Ovary (tissue), 9 donors: ENCODE measurements around the gene PDK2. TPM values are rescaled to one million over a fixed set of nuclear protein-coding genes. Genes with fewer than 3 reads are reported as not detected.
A peak's percentile ranks its signal among the peaks of the same experiment; 100 is the strongest.

Experiments used
- DNase-seq, 5 donors: peaks; one replicate each; pipeline ENCODE4 v3.0.0-alpha.2; 2019 to 2020
- H3K27ac ChIP-seq, 2 donors: fragments of 200-600 bp; one replicate each; pipeline versions ENCODE4 v1.5.1 to v1.8.0; 2019 to 2022
- H3K27me3 ChIP-seq: fragments of 200-600 bp; one replicate; pipeline ENCODE4 v1.8.0; 2022
- H3K36me3 ChIP-seq: fragments of 200-600 bp; sonication (generic); one replicate; pipeline ENCODE4 v1.5.1; 2019
- H3K4me1 ChIP-seq: one replicate; pipeline ENCODE4 v1.8.1; 2013; ENCODE audit warnings: mild to moderate bottlenecking, moderate library complexity; ENCODE audit not compliant: insufficient read depth
- H3K4me3 ChIP-seq: fragments of 200-600 bp; sonication (generic); one replicate; pipeline ENCODE4 v1.5.1; 2017
- H3K9me3 ChIP-seq, 2 donors: fragments of 200-600 bp in 1 of 2; sonication (generic) in 1 of 2; one replicate each; pipeline versions ENCODE4 v1.5.1 to v1.8.1; 2013 to 2019; ENCODE audit warnings: mild to moderate bottlenecking in 1 of 2, moderate library complexity in 1 of 2
- CTCF ChIP-seq, 3 donors: fragments of 450-650 bp in 2 of 3; fragments of 200-600 bp in 1 of 3; IDR thresholded peaks; one replicate each; pipeline versions ENCODE4 v1.5.1 to v1.8.0; 2016 to 2022; ENCODE audit warnings: antibody characterized with exemption in 3 of 3, mild to moderate bottlenecking in 1 of 3
- EP300 ChIP-seq: sonication (generic); formaldehyde crosslinking; IDR thresholded peaks from one replicate; pipeline ENCODE4 v1.6.1; 2017; ENCODE audit warnings: antibody characterized with exemption
- POLR2A ChIP-seq: fragments of 450-650 bp; IDR thresholded peaks from one replicate; pipeline ENCODE4 v1.6.1; 2017; ENCODE audit warnings: antibody characterized with exemption, mild to moderate bottlenecking, moderate library complexity
- WGBS, 3 donors: extraction: QIAGEN DNeasy Blood & Tissue Kit in 1 of 3; methylation state at CpG; one replicate each; pipeline versions ENCODE4 v1.1.5 to v1.1.7; 2013 to 2017; 5-methylcytosine and 5-hydroxymethylcytosine counted together
- intact Hi-C, 4 donors: fragments of 100-400 bp; cut with DNase I; formaldehyde crosslinking; loops; one replicate each; pipeline versions ENCODE4 v1.11.0 to v1.15.1; 2022 to 2023
- polyA plus RNA-seq, 2 donors: library from polyadenylated mRNA; stranded (reverse); fragments of 200-250 nt in 1 of 2; fragments of 350-450 nt in 1 of 2; fragmentation: Illumina TruSeq in 1 of 2; extraction: RNeasy Lipid Tissue Mini Kit (QIAGEN cat#74804) in 1 of 2; gene quantifications; one replicate each; pipeline ENCODE4 v1.2.3, GENCODE V29; 2013 to 2014
- total RNA-seq, 7 donors: library from RNA; depleted of rRNA in 2 of 7; stranded (reverse); fragments of >200 nt in 2 of 7; fragmentation: NEBNext Ultra II Directional in 3 of 7; extraction: Animal tissue kit (Norgen Biotek cat#: 25700) in 3 of 7; gene quantifications; one replicate each; pipeline versions ENCODE4 v1.1.0 to v1.2.4, GENCODE V29; 2016 to 2023
- donor health status: DM: no; HTN: no; CAD: no; lungs with moderate emphysema.
- donor health status: DM: no; HTN: no; CAD: no.
- donor health status: Bipolar disorder and iron deficiency.
- donor health status: DM: yes; HTN: yes; CAD: no.
- donor health status: DM: no; HTN: no; CAD: no.
- donor health status: DM: yes; HTN: yes; CAD: no.

Gene PDK2
- total and polyA plus RNA-seq, 9 donors: 36.5 to 83.2 (median 54.7) TPM

GRCh38 chr17:50122945-50123344 lies 27.8 kb downstream of the PDK2 start:
- H3K4me1 ChIP-seq: peaks cover 10% of the 10 kb centered on the region
- DNase-seq: no peak
- no peaks in the 10 kb centered on the region for H3K9me3 ChIP-seq
- intact Hi-C loops: no loop called here
- H3K4me3 ChIP-seq: no peak overlapping the region
- H3K27me3 ChIP-seq: no peaks in the 10 kb centered on the region
- 82 to 92% (median 86%) methylated on average over 3 of the region's 3 CpGs for WGBS, 3 donors
- H3K36me3 ChIP-seq: no peaks in the 10 kb centered on the region
- TF ChIP-seq POLR2A (no peak), CTCF (IDR thresholded peaks at IDR 0.05) (no peak), EP300 (no peak)
- peak overlapping the region; percentile 60 to 82 for H3K27ac ChIP-seq

- no peaks in the 10 kb centered on the region for H3K27me3 ChIP-seq
- intact Hi-C loops: no loop called here
- H3K4me3 ChIP-seq: no peak overlapping the region
- DNase-seq: no peak
- WGBS, 3 donors: 18 to 28% (median 27%) methylated on average over 12 of the region's 12 CpGs
- peak overlapping the region; percentile 60 to 82 for H3K27ac ChIP-seq
- TF ChIP-seq CTCF (IDR thresholded peaks at IDR 0.05) (no peak), POLR2A (no peak), EP300 (no peak)
- peaks cover 10% of the 10 kb centered on the region for H3K4me1 ChIP-seq
- H3K36me3 ChIP-seq: no peaks in the 10 kb centered on the region
- H3K9me3 ChIP-seq: no peaks in the 10 kb centered on the region
Observed at GRCh38 chr17:50123649-50124349, 28.6 kb downstream of the PDK2 start.

GRCh38 chr17:50125420-50125997 lies 30.4 kb downstream of the PDK2 start:
- DNase-seq: no peak
- H3K9me3 ChIP-seq: no peaks in the 10 kb centered on the region
- 89 to 94% (median 89%) methylated on average over 4 of the region's 4 CpGs for WGBS, 3 donors

GRCh38 chr17:50127697-50128361 lies 32.7 kb downstream of the PDK2 start:
- 77 to 82% (median 81%) methylated on average over 6 of the region's 6 CpGs for whole genome bisulfite sequencing, 3 donors

More at GRCh38 chr17:50125420-50125997, 30.4 kb downstream of the PDK2 start:
- peaks cover 12% of the 10 kb centered on the region for H3K4me1 ChIP-seq
- H3K27ac ChIP-seq: no peak overlapping the region
- no peak overlapping the region for H3K4me3 ChIP-seq
- TF ChIP-seq CTCF (IDR thresholded peaks at IDR 0.05): no peak
- TF ChIP-seq EP300: no peak
- no peak for TF ChIP-seq POLR2A
- H3K27me3 ChIP-seq: no peaks in the 10 kb centered on the region
- intact Hi-C loops: no loop called here
- no peaks in the 10 kb centered on the region for H3K36me3 ChIP-seq

More at GRCh38 chr17:50127697-50128361, 32.7 kb downstream of the PDK2 start:
- intact Hi-C loops: no loop called here
- DNase-seq: no peak
- TF ChIP-seq CTCF (IDR thresholded peaks at IDR 0.05) (no peak), POLR2A (no peak), EP300 (no peak)
- Histone ChIP-seq H3K4me3 (no peak overlapping the region), H3K36me3 (no peaks in the 10 kb centered on the region), H3K27ac (no peak overlapping the region), H3K27me3 (no peaks in the 10 kb centered on the region), H3K9me3 (no peaks in the 10 kb centered on the region), H3K4me1 (peaks cover 12% of the 10 kb centered on the region)
